Ishikawa (cell line): ENCODE measurements around the gene PKM.

Experiments used
- CEBPB ChIP-seq: IDR thresholded peaks from 2 replicates; pipeline ENCODE4 v1.6.1; 2012
- EP300 ChIP-seq: IDR thresholded peaks from 2 replicates; pipeline ENCODE4 v1.6.1; 2012; ENCODE audit warnings: borderline replicate concordance
- RAD21 ChIP-seq: IDR thresholded peaks from 2 replicates; pipeline ENCODE4 v1.6.1; 2012; ENCODE audit warnings: low read depth
- TAF1 ChIP-seq: IDR thresholded peaks from 2 replicates; pipeline ENCODE4 v1.6.1; 2012; ENCODE audit warnings: low read depth, mild to moderate bottlenecking
- TCF12 ChIP-seq: IDR thresholded peaks from 2 replicates; pipeline ENCODE4 v1.6.1; 2012; ENCODE audit warnings: low read depth

GRCh38 chr15:72163719-72164118 lies 67.3 kb downstream of the PKM start:
- no peak for TF ChIP-seq RAD21
- no peak for TF ChIP-seq EP300
- TF ChIP-seq TCF12, result no peak
- no peak for TF ChIP-seq TAF1
- no peak for TF ChIP-seq CEBPB
